HEK293 (cell line): Measurements from ENCODE around the gene MCRIP1.
A peak's percentile ranks its signal among the peaks of the same experiment; 100 is the strongest.

Experiments used
- CTCF ChIP-seq: fragments of 450-650 bp; formaldehyde crosslinking; IDR thresholded peaks from 2 replicates; pipeline ENCODE4 v1.5.1; 2016; ENCODE audit warnings: missing biosample characterization, missing genetic modification characterization
- TCF7L2 ChIP-seq: IDR thresholded peaks from 2 replicates; pipeline ENCODE4 v1.6.1; 2011; ENCODE audit warnings: low read depth, mild to moderate bottlenecking, inconsistent platforms, low read length, moderate library complexity, borderline replicate concordance
- ZIC2 ChIP-seq: fragments of 450-650 bp; formaldehyde crosslinking; IDR thresholded peaks from 2 replicates; pipeline ENCODE4 v1.5.1; 2016; ENCODE audit warnings: missing biosample characterization, missing genetic modification characterization
- ZNF138 ChIP-seq: fragments of 450-650 bp; formaldehyde crosslinking; IDR thresholded peaks from 2 replicates; pipeline ENCODE4 v1.5.1; 2016; ENCODE audit warnings: missing biosample characterization, missing genetic modification characterization, borderline replicate concordance
- ZNF24 ChIP-seq: fragments of 450-650 bp; formaldehyde crosslinking; IDR thresholded peaks from 2 replicates; pipeline ENCODE4 v1.5.1; 2016; ENCODE audit warnings: missing biosample characterization, missing genetic modification characterization
- ZSCAN18 ChIP-seq: fragments of 450-650 bp; formaldehyde crosslinking; IDR thresholded peaks from 2 replicates; pipeline ENCODE4 v1.5.1; 2016; ENCODE audit warnings: missing biosample characterization, missing genetic modification characterization

- no peak for TF ChIP-seq CTCF
- TF ChIP-seq TCF7L2 = no peak
- no peak for TF ChIP-seq ZNF24 (tag by site-specific recombination)
- no peak for TF ChIP-seq ZNF138 (tag by site-specific recombination)
- no peak for TF ChIP-seq ZSCAN18
- TF ChIP-seq ZIC2 (tag by site-specific recombination) = peak; percentile 43; the same call in 1 of the 2 replicates
Measured at GRCh38 chr17:81870131-81870980, 37.3 kb upstream of the MCRIP1 start.
